T-helper 2 cell treated with Interferon-gamma antibody and Interleukin-4, amounts not matched to agents 5 μg/mL and 100 μg/mL, for 36 hours (primary cell): ENCODE results near the gene ANKS3.

ENCODE experiments used
- DNase-seq: peaks from one replicate; pipeline ENCODE4 v3.0.0; 2021; ENCODE audit warnings: low spot score
- H3K27ac Mint-ChIP-seq: one replicate; pipeline ENCODE4 v1.8.0; 2021; ENCODE audit warnings: mild to moderate bottlenecking, mixed read lengths
- H3K27me3 Mint-ChIP-seq: one replicate; pipeline ENCODE4 v1.8.0; 2021; ENCODE audit warnings: low read depth, mixed read lengths
- H3K36me3 Mint-ChIP-seq: one replicate; pipeline ENCODE4 v1.8.0; 2021; ENCODE audit warnings: low read depth, mixed read lengths
- H3K4me1 Mint-ChIP-seq: one replicate; pipeline ENCODE4 v1.8.0; 2021; ENCODE audit warnings: low read depth, mixed read lengths
- H3K4me3 Mint-ChIP-seq: one replicate; pipeline ENCODE4 v1.8.0; 2022; ENCODE audit warnings: mild to moderate bottlenecking, moderate library complexity, mixed read lengths
- H3K9me3 Mint-ChIP-seq: one replicate; pipeline ENCODE4 v1.8.0; 2021; ENCODE audit warnings: mixed read lengths

ANKS3 gene, protein sequence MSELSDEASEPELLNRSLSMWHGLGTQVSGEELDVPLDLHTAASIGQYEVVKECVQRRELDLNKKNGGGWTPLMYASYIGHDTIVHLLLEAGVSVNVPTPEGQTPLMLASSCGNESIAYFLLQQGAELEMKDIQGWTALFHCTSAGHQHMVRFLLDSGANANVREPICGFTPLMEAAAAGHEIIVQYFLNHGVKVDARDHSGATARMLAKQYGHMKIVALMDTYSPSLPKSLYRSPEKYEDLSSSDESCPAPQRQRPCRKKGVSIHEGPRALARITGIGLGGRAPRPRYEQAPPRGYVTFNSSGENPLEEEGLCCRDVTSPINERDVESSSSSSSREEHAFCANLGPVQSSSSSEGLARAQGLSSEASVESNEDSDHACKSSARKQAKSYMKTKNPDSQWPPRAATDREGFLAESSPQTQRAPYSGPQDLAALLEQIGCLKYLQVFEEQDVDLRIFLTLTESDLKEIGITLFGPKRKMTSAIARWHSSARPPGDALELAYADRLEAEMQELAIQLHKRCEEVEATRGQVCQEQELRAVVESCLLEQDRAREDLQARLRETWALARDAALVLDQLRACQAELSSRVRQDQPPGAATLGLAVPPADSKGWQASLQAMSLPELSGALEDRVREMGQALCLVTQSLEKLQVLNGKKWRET

DNA sequence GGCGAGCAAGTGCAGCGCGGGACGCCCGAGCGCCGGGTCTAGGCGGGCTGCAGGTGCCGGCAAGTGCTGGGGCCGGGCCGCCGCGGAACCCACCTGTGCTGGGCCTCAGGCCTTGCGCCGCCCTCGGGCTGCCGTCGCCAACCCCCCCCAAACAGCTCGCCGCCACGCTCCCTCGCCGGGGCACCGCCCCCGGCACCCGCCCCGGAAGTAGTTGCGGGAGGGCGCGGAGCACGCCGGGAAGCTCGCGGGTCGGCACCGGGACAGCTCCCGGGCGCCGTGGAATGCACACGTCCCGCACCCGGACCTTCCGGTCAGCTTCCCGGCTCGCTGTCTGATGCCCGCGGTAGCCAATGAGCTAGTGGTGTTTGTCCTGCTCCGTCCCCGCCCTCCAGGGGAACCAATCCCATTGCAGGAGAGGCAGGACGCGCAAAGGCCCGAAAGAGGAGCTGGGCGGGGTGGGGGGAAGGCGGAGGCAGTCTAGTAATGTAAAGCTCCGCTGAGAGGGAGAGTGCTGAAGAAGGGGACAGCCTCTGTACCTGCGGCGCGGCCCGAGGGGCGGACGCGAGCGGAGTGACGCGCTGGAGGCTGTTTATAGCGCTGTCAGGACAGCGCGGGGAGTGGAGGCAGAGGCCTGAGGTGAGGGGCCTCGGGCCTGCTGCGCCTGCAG lies at the start of gene ANKS3, which contains the start of gene DNAAF8:
Gene ANKS3 (minus strand): TSS at position 209 of the 667 bp plus-strand sequence. CDS start 4,122 bp downstream, outside the sequence.
Gene DNAAF8 (plus strand): TSS at position 475 of the 667 bp plus-strand sequence. CDS start 1,978 bp downstream, outside the sequence.
- Mint-ChIP-seq H3K9me3 (no peaks in the 10 kb centered on the region), H3K27ac (peak within 1 kb of the TSS; percentile 87), H3K27me3 (no peaks in the 10 kb centered on the region), H3K4me1 (peaks cover 13% of the 10 kb centered on the region), H3K36me3 (no peaks in the 10 kb centered on the region), H3K4me3 (peak within 1 kb of the TSS; percentile 91)
- DNase-seq: peak; percentile 86

DNA sequence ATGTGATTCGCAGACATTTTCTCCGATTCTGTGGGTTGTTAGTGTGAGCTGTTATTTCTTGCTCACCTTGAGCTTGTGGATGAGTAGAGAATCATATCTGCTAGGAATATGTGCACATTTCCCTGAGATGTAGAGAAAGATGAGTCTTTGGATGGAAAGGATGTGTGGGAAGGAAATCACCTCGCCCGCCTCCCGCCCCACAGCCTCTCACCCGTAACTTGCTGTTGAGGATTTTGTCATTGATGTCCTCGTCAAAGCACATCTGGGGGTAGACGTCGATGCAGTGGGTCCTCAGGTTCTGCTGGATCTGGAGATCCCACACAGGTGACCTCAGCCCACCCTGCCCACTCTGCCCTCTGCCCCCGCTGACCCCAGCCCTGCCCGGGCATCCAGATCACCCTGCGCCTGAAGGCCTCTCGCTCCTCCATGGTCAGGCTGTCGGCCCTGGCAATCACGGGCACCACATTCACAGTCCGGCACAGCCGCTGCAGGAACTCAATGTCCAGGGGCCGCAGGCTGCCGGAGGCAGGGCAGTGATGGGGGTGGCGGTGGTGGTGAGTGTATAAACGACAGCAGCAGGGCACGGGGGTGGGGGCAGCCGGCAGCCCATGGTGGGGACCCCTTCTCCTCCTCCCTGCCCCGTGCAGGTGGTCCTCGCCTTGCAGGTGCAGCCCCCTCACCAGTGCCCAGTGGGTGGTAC lies 49.3 kb upstream of the ANKS3 start:
- H3K4me1 Mint-ChIP-seq: no peaks in the 10 kb centered on the region
- H3K27me3 Mint-ChIP-seq: no peaks in the 10 kb centered on the region

DNA sequence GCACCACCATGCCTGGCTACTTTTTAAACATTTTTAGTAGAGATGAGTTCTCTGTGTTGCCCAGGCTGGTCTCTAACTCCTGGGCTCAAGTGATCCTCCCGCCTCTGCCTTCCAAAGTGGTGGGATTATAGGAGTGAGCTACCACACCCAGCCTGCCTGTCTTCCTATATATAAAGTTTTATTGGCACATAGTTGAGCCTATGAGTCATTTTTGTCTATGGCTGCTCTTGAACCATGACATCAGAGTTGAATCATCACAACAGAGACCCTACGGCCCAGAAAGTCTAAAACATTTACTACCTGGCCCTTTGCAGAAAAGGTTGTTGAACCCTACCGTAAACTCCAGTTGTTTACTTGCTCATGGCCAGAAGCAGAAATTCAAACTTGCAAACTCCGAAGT lies 46.2 kb upstream of the ANKS3 start:
- no peak overlapping the region for H3K4me3 Mint-ChIP-seq
- no peaks in the 10 kb centered on the region for H3K36me3 Mint-ChIP-seq
- H3K4me1 Mint-ChIP-seq: no peaks in the 10 kb centered on the region
- DNase-seq: no peak
- H3K27ac Mint-ChIP-seq: no peak overlapping the region
- no peaks in the 10 kb centered on the region for H3K9me3 Mint-ChIP-seq
- H3K27me3 Mint-ChIP-seq: no peaks in the 10 kb centered on the region

More for the DNA sequence above, 49.3 kb upstream of the ANKS3 start:
- no peak for DNase-seq
- H3K4me3 Mint-ChIP-seq: no peak overlapping the region
- H3K27ac Mint-ChIP-seq: no peak overlapping the region
- H3K9me3 Mint-ChIP-seq: no peaks in the 10 kb centered on the region
- no peaks in the 10 kb centered on the region for H3K36me3 Mint-ChIP-seq

DNA sequence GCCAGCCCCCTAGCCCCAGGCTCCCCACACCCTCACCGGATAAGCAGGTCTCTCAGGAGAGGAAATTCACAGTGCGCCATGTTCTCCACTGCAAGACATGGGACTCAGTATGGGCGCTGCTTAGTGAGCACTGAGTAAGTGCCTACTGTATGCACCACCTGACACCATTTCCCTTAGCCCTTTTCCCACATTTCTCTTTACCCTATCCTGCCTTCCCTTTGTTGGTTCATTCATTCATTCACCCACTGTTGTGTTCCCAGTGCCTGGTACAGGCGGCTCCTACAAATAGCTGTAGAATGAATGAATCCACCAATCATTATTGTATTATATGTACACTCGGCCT lies 44.0 kb upstream of the ANKS3 start:
- H3K27ac Mint-ChIP-seq: no peak overlapping the region
- no peaks in the 10 kb centered on the region for H3K27me3 Mint-ChIP-seq
- DNase-seq: no peak
- no peak overlapping the region for H3K4me3 Mint-ChIP-seq
- no peaks in the 10 kb centered on the region for H3K4me1 Mint-ChIP-seq
- no peaks in the 10 kb centered on the region for H3K36me3 Mint-ChIP-seq
- H3K9me3 Mint-ChIP-seq: no peaks in the 10 kb centered on the region

DNA sequence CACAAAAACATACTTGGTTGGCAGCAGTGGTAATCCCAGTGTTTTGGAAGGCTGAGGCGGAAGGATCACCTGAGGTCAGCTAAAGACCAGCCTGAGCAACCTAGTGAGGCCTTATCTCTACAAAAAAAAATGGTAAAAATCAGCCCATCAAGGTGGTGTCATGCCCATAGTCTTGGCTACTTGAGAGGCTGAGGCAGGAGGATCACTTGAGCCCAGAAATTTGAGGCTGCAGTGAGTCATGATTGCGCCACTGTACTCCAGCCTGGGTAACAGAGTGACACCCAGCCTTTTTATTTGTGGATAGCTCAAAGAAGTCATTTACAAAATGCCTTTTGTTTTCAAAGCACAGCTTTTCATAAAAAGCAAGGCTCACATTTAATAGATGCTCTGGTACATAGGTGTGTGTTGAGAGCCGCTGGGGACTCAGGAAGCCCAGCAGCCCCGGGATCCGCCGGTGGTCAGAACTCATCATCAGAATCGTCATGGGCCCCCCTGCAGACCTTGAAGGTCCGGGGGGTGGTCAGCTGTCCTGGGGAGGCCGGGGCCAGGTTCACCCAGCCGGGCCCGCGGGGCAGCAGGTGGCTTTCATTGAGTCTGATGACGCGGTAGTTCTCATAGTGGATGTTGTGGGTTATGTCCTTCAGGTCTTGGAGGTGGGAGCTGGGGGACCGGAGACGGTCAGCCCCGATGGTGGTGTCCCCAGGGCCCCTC lies 43.4 kb upstream of the ANKS3 start:
- no peaks in the 10 kb centered on the region for H3K4me1 Mint-ChIP-seq
- DNase-seq: no peak
- H3K27ac Mint-ChIP-seq: no peak overlapping the region
- H3K4me3 Mint-ChIP-seq: no peak overlapping the region
- H3K9me3 Mint-ChIP-seq: no peaks in the 10 kb centered on the region
- no peaks in the 10 kb centered on the region for H3K27me3 Mint-ChIP-seq
- H3K36me3 Mint-ChIP-seq: no peaks in the 10 kb centered on the region

DNA sequence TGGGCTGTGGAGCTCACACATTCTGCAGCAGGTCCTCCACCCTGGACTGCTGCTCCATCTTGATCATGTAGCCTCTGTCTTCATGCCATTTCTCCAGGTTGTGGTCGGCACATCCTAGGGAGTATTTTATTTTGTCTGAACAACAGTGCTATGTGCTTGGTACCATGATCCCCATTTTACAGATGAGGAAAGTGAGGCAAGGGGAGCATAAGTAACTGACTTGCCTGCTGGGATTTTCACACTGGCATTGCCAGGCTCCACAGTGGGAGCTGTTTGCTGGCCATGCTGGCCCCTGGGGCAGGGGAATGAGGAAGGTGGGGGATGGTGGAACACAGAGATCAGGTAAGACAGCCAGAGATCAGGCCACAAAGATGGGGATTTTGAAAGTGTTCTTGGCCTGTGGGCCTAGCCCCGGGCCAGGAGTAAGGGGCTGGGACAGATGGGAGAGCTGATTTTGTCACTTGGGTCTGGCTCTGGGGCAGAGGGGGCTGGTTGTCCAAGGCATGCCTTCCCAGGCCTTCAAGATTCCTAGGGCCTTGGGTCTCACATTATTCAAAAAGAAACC lies 42.2 kb upstream of the ANKS3 start:
- no peaks in the 10 kb centered on the region for H3K27me3 Mint-ChIP-seq
- H3K4me1 Mint-ChIP-seq: no peaks in the 10 kb centered on the region
- no peaks in the 10 kb centered on the region for H3K36me3 Mint-ChIP-seq
- no peak for DNase-seq
- no peaks in the 10 kb centered on the region for H3K9me3 Mint-ChIP-seq
- H3K27ac Mint-ChIP-seq: no peak overlapping the region
- H3K4me3 Mint-ChIP-seq: no peak overlapping the region

DNA sequence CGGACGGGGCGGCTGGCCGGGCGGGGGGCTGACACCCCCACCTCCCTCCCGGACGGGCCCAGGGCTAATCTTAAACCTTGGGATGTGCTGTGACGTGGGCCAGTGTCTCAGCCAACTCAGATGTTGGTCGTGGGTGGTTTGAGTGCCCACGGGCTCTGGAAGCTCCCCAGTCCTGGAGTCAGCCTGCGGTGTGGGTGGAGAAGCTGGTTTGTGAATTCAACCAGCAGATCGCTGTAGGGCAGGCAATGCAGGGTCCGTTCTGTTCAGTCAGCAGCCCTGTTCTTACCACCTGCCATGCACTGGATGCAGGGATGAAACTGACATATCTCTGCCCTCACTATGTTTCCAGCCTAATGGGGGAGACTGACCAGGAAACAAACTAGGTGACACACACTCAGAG lies 40.9 kb upstream of the ANKS3 start:
- no peak overlapping the region for H3K4me3 Mint-ChIP-seq
- H3K27ac Mint-ChIP-seq: no peak overlapping the region
- no peaks in the 10 kb centered on the region for H3K27me3 Mint-ChIP-seq

DNA sequence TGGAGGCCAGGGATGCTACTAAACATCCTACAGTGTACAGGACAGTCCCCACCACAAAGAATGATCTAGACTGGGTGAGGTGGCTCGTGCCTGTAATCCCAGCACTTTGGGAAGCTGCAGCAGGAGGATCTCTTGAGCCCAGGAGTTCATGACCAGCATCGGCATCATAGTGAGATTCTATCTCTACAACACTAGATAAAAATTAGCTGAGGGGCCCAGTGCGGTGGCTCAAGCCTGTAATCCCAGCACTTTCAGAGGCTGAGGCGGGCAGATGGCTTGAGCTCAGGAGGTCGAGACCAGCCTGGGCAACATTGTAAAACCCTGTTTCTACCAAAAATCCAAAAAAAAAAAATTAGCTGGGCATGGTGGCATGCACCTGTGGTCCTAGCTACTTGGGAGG lies 38.3 kb upstream of the ANKS3 start:
- Mint-ChIP-seq H3K27me3 (no peaks in the 10 kb centered on the region), H3K27ac (no peak overlapping the region), H3K36me3 (no peaks in the 10 kb centered on the region), H3K4me1 (peaks cover 3% of the 10 kb centered on the region), H3K9me3 (no peaks in the 10 kb centered on the region), H3K4me3 (no peak overlapping the region)
- no peak for DNase-seq

More for the DNA sequence above, 40.9 kb upstream of the ANKS3 start:
- Mint-ChIP-seq H3K36me3 (no peaks in the 10 kb centered on the region), H3K4me1 (no peaks in the 10 kb centered on the region), H3K9me3 (no peaks in the 10 kb centered on the region)
- DNase-seq: no peak

DNA sequence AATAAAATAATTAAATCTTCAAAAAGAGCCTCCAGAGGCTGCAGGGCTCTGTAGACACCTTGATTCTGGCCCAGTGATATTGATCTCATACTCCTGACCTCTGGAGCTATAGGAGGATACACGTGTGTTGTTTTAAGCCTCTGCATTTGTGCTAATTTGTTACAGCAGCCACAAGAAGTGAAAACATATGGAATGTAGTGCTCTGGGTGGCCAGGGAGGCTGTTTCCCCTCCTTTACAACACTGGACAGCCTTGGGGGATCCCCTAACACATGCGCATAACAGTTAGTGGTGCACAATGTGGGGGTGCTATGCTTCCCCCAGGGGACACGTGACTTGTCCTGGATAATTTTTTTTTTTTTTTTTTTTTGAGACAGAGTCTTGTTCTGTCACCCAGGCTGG lies 37.6 kb upstream of the ANKS3 start:
- no peak for DNase-seq
- Mint-ChIP-seq H3K27me3 (no peaks in the 10 kb centered on the region), H3K36me3 (no peaks in the 10 kb centered on the region), H3K9me3 (no peaks in the 10 kb centered on the region), H3K27ac (no peak overlapping the region), H3K4me3 (no peak overlapping the region), H3K4me1 (peaks cover 6% of the 10 kb centered on the region)

DNA sequence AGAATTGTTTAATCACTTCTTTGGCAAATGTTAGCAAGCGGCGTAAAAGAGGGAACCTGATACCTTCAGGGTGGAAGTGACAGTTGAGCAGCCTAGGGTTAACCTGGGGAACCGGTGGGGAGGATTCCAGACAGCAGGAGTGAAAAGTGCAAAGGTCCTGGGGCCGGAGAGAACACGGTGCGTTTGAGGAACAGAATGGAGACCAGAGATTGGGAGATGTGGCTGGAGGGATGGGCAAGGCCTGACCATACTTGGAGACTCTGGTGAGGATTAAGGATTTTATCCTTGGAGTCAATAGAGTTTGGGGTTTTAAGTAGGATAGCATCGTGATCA lies 35.2 kb upstream of the ANKS3 start:
- Mint-ChIP-seq H3K4me3 (peak overlapping the region; percentile 95), H3K36me3 (no peaks in the 10 kb centered on the region), H3K9me3 (no peaks in the 10 kb centered on the region), H3K27ac (peak overlapping the region; percentile 2), H3K27me3 (no peaks in the 10 kb centered on the region), H3K4me1 (peaks cover 13% of the 10 kb centered on the region)
- DNase-seq: no peak

DNA sequence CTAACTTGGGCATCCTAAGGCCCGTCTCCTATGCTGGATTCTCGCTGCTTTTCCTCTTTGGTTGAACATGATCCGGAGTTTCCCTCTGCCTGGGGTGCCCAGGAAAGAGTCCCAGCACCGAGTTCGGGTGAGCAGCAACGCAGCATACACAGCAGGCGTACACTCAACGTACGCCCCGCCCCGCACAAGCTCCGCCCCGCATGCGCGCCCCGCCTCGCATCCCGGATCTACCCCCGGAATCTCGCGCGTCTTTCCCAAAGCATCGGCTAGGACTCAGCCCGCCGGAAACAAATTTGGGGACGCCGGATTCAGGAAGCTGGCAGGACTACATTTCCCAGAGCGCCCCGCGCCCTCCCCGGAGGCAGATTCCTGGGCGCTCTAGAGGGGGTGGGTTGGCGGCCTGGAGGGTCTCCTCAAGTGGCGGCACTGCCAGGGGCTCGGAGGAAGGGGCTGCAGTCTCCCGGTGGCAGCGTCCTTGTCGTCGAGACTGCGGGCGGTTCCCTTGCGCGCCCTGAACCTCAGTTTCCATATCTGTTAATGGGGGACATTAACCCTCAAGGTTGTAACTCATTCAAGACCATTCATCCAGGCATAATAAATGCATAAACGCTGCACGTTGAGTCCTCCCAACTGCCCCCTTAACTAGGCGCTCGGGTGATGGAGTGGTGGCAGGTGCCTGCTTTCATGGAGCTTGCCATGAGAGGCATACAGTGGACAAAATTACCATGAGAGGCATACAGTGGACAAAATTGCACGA lies 34.7 kb upstream of the ANKS3 start:
- Mint-ChIP-seq H3K4me3 (peak overlapping the region; percentile 95), H3K9me3 (no peaks in the 10 kb centered on the region), H3K4me1 (peaks cover 13% of the 10 kb centered on the region), H3K27ac (peak overlapping the region; percentile 85), H3K27me3 (no peaks in the 10 kb centered on the region), H3K36me3 (peaks cover 4% of the 10 kb centered on the region)
- DNase-seq: peak; percentile 88

DNA sequence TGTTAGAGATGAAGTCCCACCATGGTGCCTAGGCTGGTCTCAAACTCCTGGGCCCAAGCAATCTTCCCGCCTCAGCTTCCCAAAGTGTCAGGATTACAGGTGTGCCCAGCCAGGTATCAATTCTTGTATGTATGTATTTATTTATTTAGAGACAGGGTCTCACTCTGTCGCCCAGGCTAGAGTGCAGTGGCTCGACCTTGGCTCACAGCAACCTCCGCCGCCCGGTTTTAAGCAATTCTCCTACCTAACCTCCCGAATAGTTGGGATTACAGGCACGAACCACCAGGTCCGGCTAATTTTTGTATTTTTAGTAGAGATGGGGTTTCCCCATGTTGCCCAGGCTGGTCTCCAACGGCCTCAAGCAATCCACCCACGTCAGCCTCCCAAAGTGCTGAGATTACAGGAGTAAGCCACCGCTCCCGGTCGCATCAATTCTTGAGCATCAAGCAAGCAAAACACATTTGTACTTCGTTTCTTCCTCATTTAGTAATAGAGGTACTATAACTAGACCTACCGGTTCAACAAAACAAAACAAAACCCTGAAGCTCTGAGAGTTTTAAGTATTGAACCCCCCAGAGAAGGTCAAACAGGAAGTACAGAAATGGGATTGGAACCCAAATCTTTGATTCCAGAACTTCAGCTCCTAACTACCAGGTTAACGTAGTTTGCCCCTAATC lies 33.9 kb upstream of the ANKS3 start:
- H3K27ac Mint-ChIP-seq: peak overlapping the region; percentile 85
- no peaks in the 10 kb centered on the region for H3K27me3 Mint-ChIP-seq
- peaks cover 13% of the 10 kb centered on the region for H3K4me1 Mint-ChIP-seq
- DNase-seq: no peak
- peak overlapping the region; percentile 95 for H3K4me3 Mint-ChIP-seq
- H3K36me3 Mint-ChIP-seq: peaks cover 6% of the 10 kb centered on the region
- H3K9me3 Mint-ChIP-seq: no peaks in the 10 kb centered on the region
